ENCODE results near the gene RAPGEF6.
"Not testable (repeated sequence)": the region's sequence is repeated elsewhere in the genome, so short reads cannot be mapped to it uniquely, and the experiment has no call there.

RAPGEF6 gene

DNA sequence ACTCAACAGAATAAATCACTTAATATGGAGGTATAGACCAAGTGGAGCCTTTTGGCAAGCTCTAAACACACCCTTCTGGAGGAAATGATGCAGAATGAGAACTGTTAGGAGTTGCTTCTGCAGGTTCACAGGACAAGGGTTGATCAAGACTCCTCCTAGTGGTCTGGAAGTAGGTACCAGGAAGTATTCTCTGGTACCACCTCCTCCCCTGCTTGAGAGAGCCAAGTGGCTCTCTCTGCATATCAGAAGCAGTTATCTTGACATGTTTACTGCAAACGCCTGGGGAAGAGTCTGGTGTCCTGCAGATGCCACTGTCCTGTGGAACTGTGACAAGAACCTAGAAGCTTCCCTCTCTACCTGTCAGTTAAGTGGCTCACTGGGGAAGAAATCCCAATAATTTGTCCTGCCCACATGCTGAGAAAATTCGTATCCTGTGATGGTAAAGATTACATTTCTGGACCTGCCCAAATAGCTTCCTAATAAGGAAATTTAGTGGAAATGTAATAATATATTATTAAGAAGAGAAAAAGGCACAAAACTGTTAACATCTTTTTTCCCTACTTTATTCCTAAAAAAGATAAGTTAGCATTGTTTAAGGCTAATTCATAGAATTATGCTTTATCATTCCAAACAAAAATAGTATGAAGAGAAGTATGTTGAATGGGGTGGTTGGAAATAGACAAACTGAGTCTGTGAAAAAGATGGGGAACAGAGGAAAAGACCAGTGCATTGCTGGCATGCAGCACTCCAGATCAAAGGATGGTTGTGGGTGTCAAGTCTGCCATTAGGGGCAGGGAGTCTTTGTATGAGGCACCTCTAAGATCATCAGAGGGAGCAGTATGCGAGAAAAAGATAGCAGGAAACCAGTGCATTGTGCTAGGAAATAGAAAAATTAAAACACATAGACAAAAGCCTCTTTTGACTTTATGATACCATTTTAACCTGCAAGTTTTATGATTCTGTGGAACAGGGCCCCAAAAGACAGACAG, 252.3 kb downstream of the RAPGEF6 start:
- no peak for TF ChIP-seq POLR2A (IDR thresholded peaks at IDR 0.05; ENCODE audit: low read depth, low read length)
- TF ChIP-seq TAF1 (IDR thresholded peaks at IDR 0.05; ENCODE audit: low read depth, low read length): no peak
- TF ChIP-seq SPI1 (IDR thresholded peaks at IDR 0.05; ENCODE audit: low read depth, low read length): peak; percentile 12; the same call in 1 of the 2 replicates
- TF ChIP-seq POLR2AphosphoS5 (IDR thresholded peaks at IDR 0.05; ENCODE audit: low read depth, low read length): no peak
- TF ChIP-seq POU2F2 (IDR thresholded peaks at IDR 0.05; ENCODE audit: low read depth, low read length): 0 out of 2 replicates have a peak, but pooled peaks have one; percentile 12
- no peak for TF ChIP-seq PAX5 (IDR thresholded peaks at IDR 0.05; ENCODE audit: insufficient read depth, low read length, severe bottlenecking)
- FAIRE-seq (peak; percentile 96), DNase-seq (ENCODE audit: insufficient read length, low spot score) (no peak)

DNA sequence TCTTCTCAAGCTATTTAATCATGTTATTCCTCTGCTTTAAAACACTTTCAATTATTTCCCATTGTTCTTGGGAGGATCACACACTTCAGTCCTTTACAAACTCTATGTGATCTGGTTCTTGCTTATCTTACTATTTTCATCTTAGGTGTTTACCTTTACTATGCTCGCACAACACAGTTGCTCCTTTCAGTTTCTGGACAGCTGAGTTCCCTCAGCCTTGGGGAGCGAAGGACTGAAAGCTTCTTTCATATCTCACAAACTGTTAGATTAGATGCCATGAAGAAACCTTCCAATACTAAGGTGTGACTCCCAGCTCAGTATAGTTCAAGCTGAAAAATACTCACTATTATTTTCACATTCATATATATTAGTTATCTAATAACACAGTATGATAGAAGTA, 253.3 kb downstream of the RAPGEF6 start:
- no peak for TF ChIP-seq POLR2A (IDR thresholded peaks at IDR 0.05; ENCODE audit: low read depth, low read length)
- TF ChIP-seq TAF1 (IDR thresholded peaks at IDR 0.05; ENCODE audit: low read depth, low read length): no peak
- no peak for TF ChIP-seq POU2F2 (IDR thresholded peaks at IDR 0.05; ENCODE audit: low read depth, low read length)
- no peak for TF ChIP-seq PAX5 (IDR thresholded peaks at IDR 0.05; ENCODE audit: insufficient read depth, low read length, severe bottlenecking)
- no peak for TF ChIP-seq POLR2AphosphoS5 (IDR thresholded peaks at IDR 0.05; ENCODE audit: low read depth, low read length)
- no peak for TF ChIP-seq SPI1 (IDR thresholded peaks at IDR 0.05; ENCODE audit: low read depth, low read length)
- no peak for DNase-seq (ENCODE audit: insufficient read length, low spot score)
- peak; percentile 47 for FAIRE-seq

DNA sequence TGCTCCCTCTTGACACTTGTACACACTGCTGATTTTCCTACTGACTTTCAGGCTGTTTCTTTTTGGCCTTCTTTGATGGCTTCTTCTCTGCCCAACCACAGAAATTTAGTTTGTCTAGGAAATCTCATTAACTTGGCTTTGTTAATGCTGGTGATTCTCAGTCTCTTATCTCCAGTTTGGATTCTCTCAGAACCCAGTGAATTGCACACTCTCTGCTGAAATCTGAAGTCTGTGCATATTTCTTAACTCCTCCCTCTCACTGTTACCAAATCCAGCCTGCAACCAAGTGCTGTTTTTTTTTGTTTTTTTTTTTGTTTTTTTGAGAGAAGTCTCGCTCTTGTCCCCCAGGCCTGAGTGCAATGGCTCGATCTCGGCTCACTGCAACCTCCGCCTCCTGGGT, 254.0 kb downstream of the RAPGEF6 start:
- TF ChIP-seq POU2F2 (IDR thresholded peaks at IDR 0.05; ENCODE audit: low read depth, low read length) (no peak), POLR2A (IDR thresholded peaks at IDR 0.05; ENCODE audit: low read depth, low read length) (no peak), POLR2AphosphoS5 (IDR thresholded peaks at IDR 0.05; ENCODE audit: low read depth, low read length) (no peak), SPI1 (IDR thresholded peaks at IDR 0.05; ENCODE audit: low read depth, low read length) (no peak)
- no peak for DNase-seq (ENCODE audit: insufficient read length, low spot score)
- no peak for FAIRE-seq

DNA sequence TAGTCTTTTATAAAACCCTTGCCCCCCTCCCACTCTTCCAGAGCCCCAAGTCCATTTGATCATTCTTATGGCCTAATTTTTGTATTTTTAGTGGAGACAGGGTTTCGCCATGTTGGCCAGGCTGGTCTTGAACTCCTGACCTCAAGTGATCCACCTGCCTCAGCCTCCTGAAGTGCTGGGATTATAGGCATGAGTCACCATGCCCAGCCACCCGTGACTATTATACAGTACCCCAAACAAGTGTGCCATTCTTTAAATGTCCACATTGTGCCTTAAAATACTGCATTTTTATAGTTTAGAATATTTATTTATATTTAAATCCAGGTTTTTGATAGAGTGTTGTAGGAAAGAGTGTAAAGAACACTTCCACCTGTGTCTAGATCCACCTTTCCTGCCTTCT, 254.8 kb downstream of the RAPGEF6 start:
- not testable (repeated sequence) for FAIRE-seq; DNase-seq (ENCODE audit: insufficient read length, low spot score)
- peak; percentile 29 for TF ChIP-seq PAX5 (IDR thresholded peaks at IDR 0.05; ENCODE audit: insufficient read depth, low read length, severe bottlenecking)

DNA sequence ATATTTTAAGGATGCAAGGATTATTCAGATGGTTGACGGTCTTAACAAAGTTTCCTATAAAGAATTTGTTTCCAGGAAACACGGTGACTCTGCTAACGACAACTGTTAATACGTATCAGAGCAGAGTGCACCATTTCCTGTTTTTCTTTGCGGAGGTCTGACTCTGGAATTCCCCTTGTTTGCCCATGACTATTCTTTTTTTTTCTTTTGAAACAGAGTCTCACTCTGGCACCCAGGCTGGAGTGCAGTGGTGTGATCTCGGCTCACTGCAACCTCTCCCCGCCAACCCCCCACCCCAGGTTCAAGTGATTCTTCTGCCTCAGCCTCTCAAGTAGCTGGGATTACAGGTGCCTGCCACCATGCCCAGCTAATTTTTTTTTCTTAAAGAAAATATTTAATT, 255.3 kb downstream of the RAPGEF6 start:
- DNase-seq (ENCODE audit: insufficient read length, low spot score): no peak
- 0 out of 2 replicates have a peak, but pooled peaks have one; percentile 36 for TF ChIP-seq TAF1 (IDR thresholded peaks at IDR 0.05; ENCODE audit: low read depth, low read length)
- TF ChIP-seq SPI1 (IDR thresholded peaks at IDR 0.05; ENCODE audit: low read depth, low read length): peak; percentile 90
- no peak for TF ChIP-seq POLR2AphosphoS5 (IDR thresholded peaks at IDR 0.05; ENCODE audit: low read depth, low read length)
- TF ChIP-seq POLR2A (IDR thresholded peaks at IDR 0.05; ENCODE audit: low read depth, low read length): 0 out of 2 replicates have a peak, but pooled peaks have one; percentile 33
- TF ChIP-seq PAX5 (IDR thresholded peaks at IDR 0.05; ENCODE audit: insufficient read depth, low read length, severe bottlenecking): no peak
- no peak for TF ChIP-seq POU2F2 (IDR thresholded peaks at IDR 0.05; ENCODE audit: low read depth, low read length)
- no peak for FAIRE-seq

DNA sequence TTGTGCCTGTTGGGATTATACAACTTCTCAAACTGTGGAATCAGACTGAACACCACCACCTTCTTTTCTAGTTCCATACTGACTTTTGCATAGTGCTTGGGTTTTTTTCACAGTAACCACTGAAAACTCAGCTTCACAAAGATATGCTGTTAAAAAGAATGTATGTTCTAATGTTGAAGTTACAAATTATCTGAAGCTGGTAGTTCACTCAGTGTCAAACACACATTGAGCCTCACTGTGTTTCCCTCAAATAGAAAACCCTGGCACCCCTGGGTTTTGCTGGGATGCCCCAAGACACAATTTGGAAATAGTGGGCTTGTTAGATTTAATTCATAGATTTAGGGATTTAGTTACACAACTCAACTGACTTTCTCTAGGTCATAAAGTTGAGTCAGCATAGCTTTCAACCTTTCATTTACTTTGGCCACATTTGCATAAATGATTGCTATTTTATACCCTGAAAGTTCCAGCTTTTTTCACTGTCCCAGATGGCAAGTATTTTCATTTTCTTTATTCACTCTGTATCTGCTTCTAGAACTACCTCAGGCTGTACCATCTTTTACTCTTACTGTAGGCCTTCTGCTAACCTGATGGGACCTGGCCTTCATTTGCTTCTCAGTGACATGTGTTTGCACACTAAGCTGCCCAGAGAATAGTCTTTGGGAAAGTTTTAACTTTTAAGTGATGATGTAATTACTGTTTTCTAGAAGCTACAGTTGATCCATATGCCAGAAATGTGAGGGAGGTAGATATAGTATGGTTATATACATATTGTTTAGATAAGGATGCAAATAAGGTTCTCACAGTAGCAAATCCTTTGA, 256.1 kb downstream of the RAPGEF6 start:
- FAIRE-seq (no peak), DNase-seq (ENCODE audit: insufficient read length, low spot score) (no peak)
- no peak for TF ChIP-seq PAX5 (IDR thresholded peaks at IDR 0.05; ENCODE audit: insufficient read depth, low read length, severe bottlenecking)
- TF ChIP-seq POLR2A (IDR thresholded peaks at IDR 0.05; ENCODE audit: low read depth, low read length): no peak
- TF ChIP-seq POU2F2 (IDR thresholded peaks at IDR 0.05; ENCODE audit: low read depth, low read length): no peak
- no peak for TF ChIP-seq TAF1 (IDR thresholded peaks at IDR 0.05; ENCODE audit: low read depth, low read length)
- TF ChIP-seq SPI1 (IDR thresholded peaks at IDR 0.05; ENCODE audit: low read depth, low read length): no peak
- no peak for TF ChIP-seq POLR2AphosphoS5 (IDR thresholded peaks at IDR 0.05; ENCODE audit: low read depth, low read length)

DNA sequence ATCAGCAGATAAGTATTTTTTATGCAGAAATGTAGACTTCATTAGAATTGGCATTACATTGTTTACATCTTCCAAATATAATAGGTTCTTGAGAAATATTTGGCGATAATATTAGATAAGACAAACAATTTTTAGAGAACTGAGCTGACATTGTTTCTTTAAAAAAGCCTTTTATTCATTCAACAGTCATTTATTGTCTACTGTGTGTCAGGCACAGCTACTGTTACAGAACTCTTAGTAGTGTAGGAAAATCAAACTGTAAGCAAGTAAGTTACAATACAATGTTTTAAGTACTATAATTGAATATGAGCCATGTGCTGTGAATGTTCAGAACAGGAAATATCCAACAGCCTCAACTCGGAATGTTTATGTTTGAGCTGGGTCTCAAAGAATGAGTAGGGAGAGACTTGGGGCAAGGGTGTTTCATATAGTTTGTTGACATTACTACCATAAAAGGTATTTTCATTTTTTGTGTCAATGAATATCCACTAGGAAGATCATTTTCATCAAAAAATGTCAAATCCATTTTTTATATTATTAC, 257.2 kb downstream of the RAPGEF6 start:
- no peak for TF ChIP-seq POLR2A (IDR thresholded peaks at IDR 0.05; ENCODE audit: low read depth, low read length)
- TF ChIP-seq PAX5 (IDR thresholded peaks at IDR 0.05; ENCODE audit: insufficient read depth, low read length, severe bottlenecking): no peak
- TF ChIP-seq POLR2AphosphoS5 (IDR thresholded peaks at IDR 0.05; ENCODE audit: low read depth, low read length): no peak
- TF ChIP-seq TAF1 (IDR thresholded peaks at IDR 0.05; ENCODE audit: low read depth, low read length): no peak
- TF ChIP-seq POU2F2 (IDR thresholded peaks at IDR 0.05; ENCODE audit: low read depth, low read length): no peak
- no peak for TF ChIP-seq SPI1 (IDR thresholded peaks at IDR 0.05; ENCODE audit: low read depth, low read length)
- FAIRE-seq (no peak), DNase-seq (ENCODE audit: insufficient read length, low spot score) (no peak)

DNA sequence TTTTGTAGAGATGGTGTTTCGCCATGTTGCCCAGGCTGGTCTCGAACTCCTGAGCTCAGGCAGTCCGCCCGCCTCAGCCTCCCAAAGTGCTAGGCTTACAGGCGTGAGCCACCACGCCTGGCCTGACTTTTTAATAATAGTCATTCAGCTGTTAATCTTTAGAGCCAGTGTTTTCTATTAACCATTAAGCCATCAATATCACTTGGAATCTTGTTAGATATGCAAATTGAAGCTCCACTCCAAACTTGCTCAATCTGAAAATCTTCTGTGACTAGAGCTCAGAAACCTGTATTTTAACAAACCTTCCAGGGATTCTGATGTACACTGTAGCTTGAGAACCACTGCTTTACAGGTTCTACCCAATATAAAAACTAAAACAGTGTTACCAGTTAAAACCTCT, 257.7 kb downstream of the RAPGEF6 start:
- no peak for TF ChIP-seq PAX5 (IDR thresholded peaks at IDR 0.05; ENCODE audit: insufficient read depth, low read length, severe bottlenecking)
- no peak for TF ChIP-seq SPI1 (IDR thresholded peaks at IDR 0.05; ENCODE audit: low read depth, low read length)
- no peak for TF ChIP-seq TAF1 (IDR thresholded peaks at IDR 0.05; ENCODE audit: low read depth, low read length)
- no peak for TF ChIP-seq POLR2AphosphoS5 (IDR thresholded peaks at IDR 0.05; ENCODE audit: low read depth, low read length)
- TF ChIP-seq POLR2A (IDR thresholded peaks at IDR 0.05; ENCODE audit: low read depth, low read length): no peak
- no peak for TF ChIP-seq POU2F2 (IDR thresholded peaks at IDR 0.05; ENCODE audit: low read depth, low read length)
- DNase-seq (ENCODE audit: insufficient read length, low spot score): no peak
- FAIRE-seq: no peak

DNA sequence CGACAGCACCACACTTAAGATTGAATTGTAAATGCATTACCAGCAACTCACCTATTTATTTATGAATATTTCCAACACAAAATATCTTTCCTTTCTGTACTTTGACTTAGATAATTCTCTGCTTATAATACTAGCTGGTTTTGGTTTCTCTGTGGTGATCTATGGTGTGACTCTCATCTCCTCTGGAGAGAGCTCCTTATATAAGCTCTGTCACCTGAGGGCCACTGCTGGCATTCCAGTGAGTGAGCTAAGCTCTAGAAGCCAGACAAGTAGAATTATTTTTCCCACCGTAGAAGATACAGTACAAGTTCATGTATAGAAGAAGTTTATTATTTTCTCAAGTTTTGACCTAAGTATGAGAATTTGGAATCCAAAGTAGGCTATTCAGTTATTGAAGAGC, 259.7 kb downstream of the RAPGEF6 start:
- TF ChIP-seq TAF1 (IDR thresholded peaks at IDR 0.05; ENCODE audit: low read depth, low read length): no peak
- no peak for TF ChIP-seq POU2F2 (IDR thresholded peaks at IDR 0.05; ENCODE audit: low read depth, low read length)
- TF ChIP-seq POLR2AphosphoS5 (IDR thresholded peaks at IDR 0.05; ENCODE audit: low read depth, low read length): no peak
- FAIRE-seq (no peak), DNase-seq (ENCODE audit: insufficient read length, low spot score) (no peak)
